K562 (cell line): ENCODE measurements around the gene PRSS57. TPM values are rescaled to one million over a fixed set of nuclear protein-coding genes. Genes with fewer than 3 reads are reported as not detected.

Experiments
- ATAC-seq: fragments of 200-7000 bp; cut with Tn5 transposase; 3 replicates; pipeline ENCODE4 v1.9.1; 2020; ENCODE audit warnings: moderate library complexity
- BruUV-seq: library from RNA; stranded (reverse); fragments of 400-500 nt; replicated peaks from 2 replicates; lab custom pipeline; 2021; lab: Mats Ljungman, UMichigan
- CTCF ChIA-PET: fragments of 300-600 bp; formaldehyde crosslinking; extraction: SDS; loops from one replicate; lab custom pipeline; 2021; ENCODE audit warnings: low intra/inter-chr PET ratio; lab: Yijun Ruan, JAX
- POLR2A ChIA-PET: fragments of 300-600, 350-650 bp; sonication (Branson Sonifier 250); formaldehyde crosslinking; extraction: SDS; loops from one replicate; lab custom pipeline; 2021; ENCODE audit warnings: antibody characterized with exemption, inconsistent platforms; lab: Yijun Ruan, JAX
- DNase-seq, 4 experiments: peaks; one replicate each; pipeline versions ENCODE4 v3.0.0 to v3.0.0-alpha.2; 2011 to 2018; ENCODE audit warnings: low spot score in 3 of 4, mixed read lengths in 3 of 4; ENCODE audit errors: extremely low read depth in 1 of 4
- FAIRE-seq: peaks from 2 replicates; lab custom pipeline; 2011; peaks lifted over from hg19 to GRCh38; lab: Jason Lieb, UNC
- H2AFZ ChIP-seq: 2 replicates; pipeline ENCODE4 v1.6.0; 2011; ENCODE audit warnings: low read depth, low read length, control low read depth, inconsistent platforms
- H3K27ac ChIP-seq: fragments of 200-600 bp; 3 replicates; pipeline ENCODE4 v1.8.0; 2011; ENCODE audit warnings: low read depth, mild to moderate bottlenecking, control low read depth, inconsistent platforms, low read length, moderate library complexity, mixed read lengths; ENCODE audit errors: extremely low read depth
- H3K27me3 ChIP-seq, 2 experiments: fragments of 300-600 bp in 1 of 2; 2 replicates in 1 of 2; 3 replicates in 1 of 2; pipeline versions ENCODE4 v1.6.0 to v1.8.0; 2011; ENCODE audit warnings: inconsistent platforms in 2 of 2, low read length in 2 of 2, mild to moderate bottlenecking in 1 of 2, mixed read lengths in 1 of 2, moderate library complexity in 1 of 2; ENCODE audit not compliant: control insufficient read depth in 2 of 2, insufficient read depth in 2 of 2
- H3K36me3 ChIP-seq: fragments of 300-600 bp; 3 replicates; pipeline ENCODE4 v1.8.0; 2011; ENCODE audit warnings: mild to moderate bottlenecking, low read length, inconsistent platforms; ENCODE audit not compliant: control insufficient read depth, insufficient read depth
- H3K4me1 ChIP-seq, 2 experiments: fragments of 200-600 bp in 1 of 2; replicated peaks in 1 of 2; 2 replicates in 1 of 2; 3 replicates in 1 of 2; pipeline versions ENCODE4 v1.5.1 to v1.8.0; 2011; ENCODE audit warnings: inconsistent platforms in 2 of 2, low read length in 2 of 2, mild to moderate bottlenecking in 1 of 2, mixed read lengths in 1 of 2, moderate library complexity in 1 of 2; ENCODE audit not compliant: control insufficient read depth in 2 of 2, insufficient read depth in 2 of 2
- H3K4me2 ChIP-seq: 2 replicates; pipeline ENCODE4 v1.6.1; 2011; ENCODE audit warnings: low read length, control low read depth, inconsistent platforms, mixed read lengths; ENCODE audit not compliant: insufficient read depth
- H3K4me3 ChIP-seq: fragments of 200-600 bp; sonication (generic), shearing (Covaris generic); 2 replicates; pipeline ENCODE4 v1.5.1; 2016; ENCODE audit warnings: control low read depth, inconsistent platforms
- H3K79me2 ChIP-seq: fragments of 200-600 bp; 3 replicates; pipeline ENCODE4 v1.8.0; 2011; ENCODE audit warnings: low read length, inconsistent platforms; ENCODE audit not compliant: control insufficient read depth, insufficient read depth
- H3K9ac ChIP-seq, 2 experiments: 2 replicates each; pipeline versions ENCODE4 v1.6.0 to v1.6.1; 2011; ENCODE audit warnings: low read depth in 2 of 2, low read length in 2 of 2, control low read depth in 1 of 2, inconsistent platforms in 1 of 2, mild to moderate bottlenecking in 1 of 2, mixed read lengths in 1 of 2; ENCODE audit not compliant: insufficient read depth in 1 of 2
- H3K9me1 ChIP-seq: one replicate; pipeline ENCODE4 v1.6.0; 2011; ENCODE audit warnings: inconsistent platforms, mild to moderate bottlenecking, low read length, moderate library complexity; ENCODE audit not compliant: control insufficient read depth, insufficient read depth
- H3K9me3 ChIP-seq: replicated peaks from 2 replicates; pipeline ENCODE4 v1.5.1; 2011; ENCODE audit warnings: low read depth, low read length, inconsistent platforms; ENCODE audit not compliant: control insufficient read depth, insufficient read depth
- H4K20me1 ChIP-seq: replicated peaks from 2 replicates; pipeline ENCODE4 v1.6.1; 2011; ENCODE audit warnings: low read length, inconsistent platforms, mixed read lengths; ENCODE audit not compliant: control insufficient read depth, insufficient read depth
- E2F4 ChIP-seq: sonication (generic); formaldehyde crosslinking; IDR thresholded peaks from 2 replicates; pipeline ENCODE4 v1.8.0; 2022; ENCODE audit warnings: mild to moderate bottlenecking, low read depth, missing genetic modification reagents
- E4F1 ChIP-seq: fragments of 250-450 bp; sonication (Bioruptor Pico); IDR thresholded peaks from 2 replicates; pipeline ENCODE4 v1.5.0; 2021; ENCODE audit warnings: mild to moderate bottlenecking, borderline replicate concordance
- FOXA3 ChIP-seq, 2 experiments: fragments of 450-650 bp in 1 of 2; sonication (generic) in 1 of 2; formaldehyde crosslinking; IDR thresholded peaks in 1 of 2; conservative IDR thresholded peaks in 1 of 2; 2 replicates each; pipeline versions ENCODE4 v1.4.0 to v1.8.0; 2020 to 2022; ENCODE audit warnings: mild to moderate bottlenecking in 2 of 2, missing genetic modification reagents in 1 of 2
- NR2F6 ChIP-seq: fragments of 450-650 bp; formaldehyde crosslinking; IDR thresholded peaks from 2 replicates; pipeline ENCODE4 v1.4.0; 2020; ENCODE audit warnings: mild to moderate bottlenecking
- POLR2AphosphoS5 ChIP-seq: IDR thresholded peaks from 2 replicates; pipeline ENCODE4 v1.6.1; 2011; ENCODE audit warnings: mild to moderate bottlenecking, low read depth, low read length, moderate library complexity; ENCODE audit not compliant: control insufficient read depth, insufficient read depth
- POLR2G ChIP-seq: fragments of 200-400 bp; formaldehyde crosslinking; IDR thresholded peaks from 2 replicates; pipeline ENCODE4 v1.6.1; 2017; ENCODE audit warnings: low read depth, mild to moderate bottlenecking, antibody characterized with exemption, low read length, moderate library complexity
- RBFOX2 ChIP-seq: fragments of 200-400 bp; formaldehyde crosslinking; IDR thresholded peaks from 2 replicates; pipeline ENCODE4 v1.6.1; 2017; ENCODE audit warnings: low read depth, mild to moderate bottlenecking, low read length, moderate library complexity
- RBM22 ChIP-seq: fragments of 200-400 bp; formaldehyde crosslinking; IDR thresholded peaks from 2 replicates; pipeline ENCODE4 v1.6.1; 2018; ENCODE audit warnings: low read length, low read depth; ENCODE audit not compliant: poor library complexity, severe bottlenecking
- RBM25 ChIP-seq: fragments of 200-400 bp; formaldehyde crosslinking; IDR thresholded peaks from 2 replicates; pipeline ENCODE4 v1.6.1; 2018; ENCODE audit warnings: low read length, low read depth, moderate library complexity; ENCODE audit not compliant: severe bottlenecking
- ZNF407 ChIP-seq: fragments of 450-650 bp; IDR thresholded peaks from 2 replicates; pipeline ENCODE4 v1.6.1; 2016; ENCODE audit warnings: low read depth
- WGBS: fragments of 100-300 bp; shearing (Covaris generic); methylation state at CpG from one replicate; pipeline ENCODE4 v1.1.6; 2016; ENCODE audit warnings: low coverage, mixed read lengths; ENCODE audit not compliant: insufficient coverage; ENCODE audit errors: missing lambda C conversion rate; 5-methylcytosine and 5-hydroxymethylcytosine counted together
- in situ Hi-C: fragments of 300-500 bp; cut with MboI; formaldehyde crosslinking; loops from 4 replicates; pipeline ENCODE4 v1.15.0; 2018; ENCODE audit warnings: inconsistent platforms, mixed read lengths
- intact Hi-C: fragments of 100-400 bp; cut with micrococcal nuclease; formaldehyde crosslinking; loops from 2 replicates; pipeline ENCODE4 v1.14.2; 2022
- polyA plus RNA-seq, 8 experiments: library from polyadenylated mRNA; depleted of rRNA in 4 of 8; stranded (reverse) in 5 of 8; unstranded in 3 of 8; fragments of >200 nt; fragmentation: Nextera tagmentation in 2 of 8; fragmentation: Illumina TruSeq in 1 of 8; extraction: Ambion mirVana in 2 of 8; extraction: Trizol in 1 of 8; gene quantifications; 2 replicates each; pipeline versions ENCODE4 v1.2.1 to v1.2.3, GENCODE V29; 2011 to 2014; ENCODE audit warnings: inconsistent platforms in 1 of 8, missing spikeins in 1 of 8
- total RNA-seq, 7 experiments: library from RNA; depleted of rRNA in 6 of 7; stranded (reverse); fragments of >200 nt in 6 of 7; fragmentation: Illumina TruSeq in 2 of 7; extraction: Trizol in 2 of 7; gene quantifications; 2 replicates each; pipeline versions ENCODE4 v1.2.1 to v1.2.3, GENCODE V29; 2011 to 2021; ENCODE audit warnings: low replicate concordance in 1 of 7

Gene PRSS57
- total and polyA plus RNA-seq, 9 of the 15 experiments (the other 6 are each of a cell fraction or from before 2014, with no cell fraction given) = 0.06 to 2.5 (median 1.3) TPM; not detected in 3

- Histone ChIP-seq H3K27me3 (no peaks in the 10 kb centered on the region), H3K27ac (no peak overlapping the region), H3K4me3 (no peak overlapping the region), H3K36me3 (peaks cover 92% of the 10 kb centered on the region; the same call in 2 of the 3 replicates), H3K9ac (no peak overlapping the region), H4K20me1 (peaks cover 25% of the 10 kb centered on the region), H3K9me1 (no peaks in the 10 kb centered on the region), H3K79me2 (peaks cover 62% of the 10 kb centered on the region), H3K9me3 (no peaks in the 10 kb centered on the region), H2AFZ (no peak overlapping the region), H3K4me2 (no peak overlapping the region), H3K4me1 (peaks cover 0 to 42% of the 10 kb centered on the region in 2 experiments; a peak in 2 of 5 replicates)
- TF ChIP-seq POLR2G (peak; percentile 23), E2F4 (CRISPR knock-in tag) (no peak), ZNF407 (no peak), RBM22 (peak; percentile 18), RBFOX2 (peak; percentile 2; the same call in 1 of the 2 replicates), NR2F6 (CRISPR knock-in tag) (no peak), POLR2AphosphoS5 (no peak), RBM25 (no peak), E4F1 (CRISPR knock-in tag) (no peak), FOXA3 (CRISPR knock-in tag; conservative IDR thresholded peaks at IDR 0.05 in 1 of 2, IDR thresholded peaks at IDR 0.05 in 1 of 2) (no peak)
- CTCF ChIA-PET = no interaction called here
- FAIRE-seq (no peak), DNase-seq (no peak), ATAC-seq (no peak)
- in situ Hi-C loops (no loop called here), intact Hi-C loops (no loop called here)
- POLR2A ChIA-PET = no interaction called here
- BruUV-seq = no TSS peak
- 97% methylated on average over 15 of the region's 17 CpGs for WGBS
These were observed 41.8 kb downstream of the PRSS57 start for GRCh38 chr19:653425-653824.
